Forelimb muscle (tissue), 1 donor: ENCODE results near the gene FOXF2. TPM values are rescaled to one million over a fixed set of nuclear protein-coding genes. Genes with fewer than 3 reads are reported as not detected.

Source experiments
- DNase-seq: peaks from one replicate; pipeline ENCODE4 v3.0.0-alpha.2; 2013; ENCODE audit warnings: low read depth
- polyA plus RNA-seq: library from polyadenylated mRNA; unstranded; fragments of 120-200 nt; gene quantifications from one replicate; pipeline ENCODE4 v1.2.1, GENCODE V29; 2013; ENCODE audit not compliant: insufficient read length

Gene FOXF2
- polyA plus RNA-seq, 1 donor, result 0.92 TPM

- DNase-seq, result no peak
These were observed 11.0 kb upstream of the FOXF2 start for GRCh38 chr6:1378065-1379016.

DNA sequence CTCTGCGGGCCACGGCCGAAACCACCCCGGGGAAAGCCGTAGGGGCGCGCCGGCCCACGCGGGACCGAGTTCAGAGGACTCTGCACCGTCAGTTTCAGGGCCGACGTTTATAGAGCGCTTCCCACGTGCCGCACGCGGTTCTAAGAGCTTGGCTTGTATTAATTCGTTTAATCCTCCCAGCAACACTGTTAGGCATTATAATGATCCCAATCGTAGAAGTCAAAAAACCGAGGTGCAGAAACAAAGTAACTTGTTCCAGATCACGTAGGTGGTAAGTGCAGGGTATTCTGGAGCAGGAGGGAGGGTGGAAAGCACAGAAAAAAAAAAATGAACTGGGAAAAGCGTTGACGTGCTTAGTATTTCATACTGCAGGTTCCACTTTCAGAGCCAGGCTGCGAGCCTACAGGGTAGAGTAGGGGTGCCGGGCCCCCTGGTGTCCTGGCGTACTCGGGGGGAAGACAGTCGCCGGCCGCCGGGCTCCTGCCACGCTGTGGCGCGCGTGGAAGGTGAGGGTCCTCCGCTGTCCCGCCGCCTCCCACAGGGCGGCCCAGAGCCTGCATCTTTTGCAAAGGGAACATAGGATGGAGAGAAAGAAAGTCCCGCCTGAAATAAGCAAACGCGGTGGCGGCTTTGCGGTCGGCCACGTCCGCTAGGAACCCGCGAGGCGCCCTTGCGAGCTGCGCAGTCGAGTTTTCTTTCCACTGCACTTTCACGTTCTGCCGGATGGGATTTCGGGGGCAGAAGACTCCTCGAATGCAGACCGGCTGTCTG is 10.2 kb upstream of the FOXF2 start:
- no peak for DNase-seq

DNA sequence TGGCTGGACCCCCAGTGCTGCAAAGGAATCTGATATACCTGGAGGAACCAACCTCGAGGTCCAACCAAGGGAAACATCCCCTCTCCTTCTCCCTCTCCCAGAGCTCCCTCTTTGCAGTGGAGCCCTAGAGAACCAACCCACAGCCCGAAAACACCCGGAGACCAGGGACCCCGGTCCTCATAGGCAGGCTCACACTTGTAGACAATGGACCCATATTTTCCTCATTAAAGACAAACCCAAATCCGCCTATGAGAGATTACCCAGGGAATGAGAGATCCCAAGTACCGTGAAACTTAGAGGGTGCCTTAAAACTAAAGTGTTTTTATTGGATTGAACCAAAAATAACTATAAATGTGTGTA is 9.6 kb upstream of the FOXF2 start:
- no peak for DNase-seq

- no peak for DNase-seq
These were observed 8.6 kb upstream of the FOXF2 start for GRCh38 chr6:1380625-1381427.

DNA sequence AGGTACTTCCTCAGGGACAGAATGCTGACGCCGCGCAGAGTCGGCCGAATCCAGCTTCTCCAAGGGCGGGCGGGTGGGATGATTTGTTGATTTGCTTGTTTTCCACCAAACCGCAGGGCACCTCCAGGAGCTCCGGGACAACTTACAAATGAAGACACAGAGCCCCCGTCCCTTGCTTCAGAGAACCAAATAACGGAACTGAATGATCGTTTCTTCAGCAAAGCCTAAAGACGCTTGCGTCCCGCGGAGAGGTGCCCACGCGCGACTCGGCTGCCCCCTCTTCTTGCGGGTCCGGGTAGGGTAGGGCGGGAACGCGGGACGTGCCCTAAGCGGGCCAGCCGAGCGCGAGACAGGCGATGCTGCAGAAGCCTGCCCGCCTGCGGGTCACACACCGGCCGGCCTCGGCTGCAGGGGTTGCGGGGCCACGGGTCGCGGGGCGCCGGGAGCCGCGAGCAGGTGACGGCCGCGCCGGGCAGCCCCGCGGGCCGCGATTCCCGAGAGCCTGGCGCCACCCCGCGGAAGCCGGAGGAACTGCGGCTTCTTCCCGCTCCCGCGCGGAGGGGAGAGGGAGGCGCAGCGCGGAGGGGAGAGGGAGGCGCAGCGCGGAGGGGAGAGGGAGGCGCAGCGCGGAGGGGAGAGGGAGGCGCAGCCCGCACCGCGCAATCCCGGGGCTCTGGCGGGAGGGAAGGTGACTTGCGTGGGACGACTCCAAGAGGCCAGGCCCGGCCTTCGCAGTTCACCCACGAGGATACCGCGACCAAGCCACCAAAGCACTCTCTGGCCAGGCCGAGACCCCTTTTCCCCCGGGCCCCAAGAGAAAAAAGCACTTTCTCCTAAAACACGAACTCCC is 7.7 kb upstream of the FOXF2 start:
- DNase-seq, result no peak

DNA sequence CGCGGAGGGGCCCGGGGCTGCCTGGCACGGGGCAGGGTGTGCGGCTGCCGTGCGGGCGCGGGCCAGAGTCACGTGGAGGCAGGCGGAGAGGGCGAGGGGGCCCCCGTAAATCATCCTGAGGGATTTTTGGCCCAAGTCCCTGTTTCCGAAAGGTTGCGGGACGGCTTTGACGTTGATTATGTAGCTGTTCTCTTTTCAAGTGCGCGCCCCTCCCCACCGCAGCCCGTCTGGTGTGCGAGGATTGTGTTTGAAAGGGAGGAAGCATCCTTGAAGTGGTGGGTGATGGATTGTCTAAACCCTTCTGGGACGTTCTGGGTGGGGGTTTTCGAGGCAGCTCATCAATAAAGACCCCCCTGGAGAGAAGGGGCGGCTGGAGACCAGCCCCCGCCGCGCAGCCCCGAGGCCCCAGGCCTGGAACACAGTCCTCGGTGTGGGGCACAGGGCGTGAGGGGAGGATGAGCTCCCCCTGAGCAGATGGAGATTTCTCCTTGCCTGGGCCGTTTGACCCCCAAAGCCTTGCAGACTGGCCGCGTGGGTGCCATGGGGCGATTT is 7.0 kb upstream of the FOXF2 start:
- DNase-seq, result no peak

GRCh38 chr6:1382883-1383728 is 6.3 kb upstream of the FOXF2 start:
- DNase-seq, result no peak

DNA sequence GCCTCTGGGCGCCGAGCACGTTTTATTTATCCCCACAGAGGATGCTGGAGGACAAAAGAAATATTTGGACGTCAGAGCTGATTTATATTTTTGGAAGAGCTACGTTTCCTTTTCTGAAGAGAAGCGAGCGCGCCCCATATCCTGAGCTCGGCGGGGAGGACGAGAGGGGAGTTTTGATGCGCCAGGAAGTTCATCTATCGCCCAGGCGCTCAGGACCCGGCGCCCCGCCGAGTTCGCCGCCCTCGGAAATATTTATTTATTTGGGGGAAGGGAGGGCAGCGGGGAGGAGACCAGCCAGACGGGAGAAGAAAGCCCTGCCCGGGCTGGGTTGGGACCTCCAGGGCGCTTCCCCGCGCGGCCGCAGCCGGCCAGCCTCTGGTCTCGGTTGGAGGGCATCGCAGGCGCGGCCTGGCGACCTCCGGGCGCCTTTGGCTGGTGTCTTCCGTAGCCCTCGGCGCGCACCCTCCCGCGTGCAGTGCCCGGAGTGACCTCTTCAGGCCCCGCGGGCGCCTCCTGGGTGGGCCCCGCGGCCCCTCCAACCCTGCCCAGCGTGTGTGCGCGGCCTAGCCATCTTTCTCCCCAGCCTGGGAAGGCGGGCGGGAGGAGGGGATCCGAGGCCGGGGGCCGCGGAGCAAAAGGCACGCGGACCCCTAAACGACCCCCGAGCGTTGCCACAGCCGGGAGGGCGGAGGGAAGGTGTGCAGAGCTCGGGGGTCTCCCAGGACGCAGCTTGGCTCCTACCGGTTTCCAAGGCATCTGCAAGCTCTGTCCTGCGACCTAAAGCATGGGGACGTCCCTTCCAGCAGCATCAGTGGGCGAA is 5.4 kb upstream of the FOXF2 start:
- no peak for DNase-seq

DNA sequence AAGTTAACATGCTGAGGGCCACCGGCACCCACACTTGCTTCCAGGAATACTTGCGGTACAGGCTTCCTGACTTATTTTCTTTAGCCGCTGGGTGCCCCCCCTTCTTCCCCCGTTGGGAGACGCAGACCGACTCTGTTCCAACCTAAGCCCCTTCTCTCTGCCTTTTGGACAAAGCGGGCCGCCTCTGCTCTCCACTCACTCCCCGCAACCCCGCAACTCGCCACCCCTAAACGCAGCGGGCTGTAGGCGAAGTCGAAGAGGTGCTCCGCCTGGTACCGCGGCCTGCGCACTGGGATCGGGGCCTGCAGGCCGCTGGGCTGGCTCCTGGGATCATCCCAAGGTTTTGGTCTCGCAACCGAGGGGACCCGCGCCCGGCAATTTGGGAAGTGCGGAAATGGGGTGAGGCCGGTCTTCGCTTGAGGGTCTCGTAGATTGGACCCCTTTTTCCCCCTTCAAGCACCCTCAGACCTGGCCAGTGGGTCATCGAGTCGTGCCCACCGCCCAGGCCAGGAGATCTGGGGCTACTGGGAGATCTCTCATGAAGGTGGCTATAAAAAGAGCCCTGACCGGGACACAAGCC is 4.7 kb upstream of the FOXF2 start:
- no peak for DNase-seq

GRCh38 chr6:1385129-1386037 is 4.0 kb upstream of the FOXF2 start:
- no peak for DNase-seq

DNA sequence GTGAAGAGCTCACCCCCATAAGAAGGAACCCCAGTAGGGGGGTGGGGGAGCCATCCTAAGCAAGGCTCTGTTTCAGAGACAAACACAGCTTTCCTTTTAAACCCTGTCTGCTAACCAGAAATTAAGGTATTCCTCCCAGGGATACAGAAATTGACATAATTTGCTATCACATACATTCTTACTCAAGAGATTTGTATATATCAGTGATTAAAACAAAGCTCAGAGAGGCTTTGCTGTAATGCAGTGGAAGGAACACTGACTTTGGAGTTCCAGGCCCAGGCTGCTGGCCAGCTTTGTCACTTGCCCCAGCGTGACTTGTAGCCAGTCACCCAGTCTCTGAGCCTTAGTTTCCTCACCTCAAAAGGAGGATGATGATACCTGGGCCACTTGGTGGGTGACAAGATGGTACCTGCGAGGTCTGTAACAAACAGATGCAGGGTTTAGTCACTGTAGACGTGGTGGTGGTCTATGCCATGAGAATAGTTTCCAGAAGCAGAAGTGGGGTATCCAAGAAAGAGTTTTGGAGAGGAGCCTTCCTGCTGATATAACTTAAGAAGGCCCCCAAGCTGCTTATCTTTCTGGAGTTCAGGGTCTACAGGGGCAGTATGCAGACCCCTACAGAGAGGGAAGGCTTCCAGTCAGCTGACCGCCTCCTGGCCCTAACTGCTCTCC is 3.2 kb upstream of the FOXF2 start:
- DNase-seq, result no peak

- DNase-seq, result no peak
These were observed 1.9 kb upstream of the FOXF2 start for GRCh38 chr6:1387538-1387875.

GRCh38 chr6:1387876-1388629 is 1.3 kb upstream of the FOXF2 start:
- no peak for DNase-seq

DNA sequence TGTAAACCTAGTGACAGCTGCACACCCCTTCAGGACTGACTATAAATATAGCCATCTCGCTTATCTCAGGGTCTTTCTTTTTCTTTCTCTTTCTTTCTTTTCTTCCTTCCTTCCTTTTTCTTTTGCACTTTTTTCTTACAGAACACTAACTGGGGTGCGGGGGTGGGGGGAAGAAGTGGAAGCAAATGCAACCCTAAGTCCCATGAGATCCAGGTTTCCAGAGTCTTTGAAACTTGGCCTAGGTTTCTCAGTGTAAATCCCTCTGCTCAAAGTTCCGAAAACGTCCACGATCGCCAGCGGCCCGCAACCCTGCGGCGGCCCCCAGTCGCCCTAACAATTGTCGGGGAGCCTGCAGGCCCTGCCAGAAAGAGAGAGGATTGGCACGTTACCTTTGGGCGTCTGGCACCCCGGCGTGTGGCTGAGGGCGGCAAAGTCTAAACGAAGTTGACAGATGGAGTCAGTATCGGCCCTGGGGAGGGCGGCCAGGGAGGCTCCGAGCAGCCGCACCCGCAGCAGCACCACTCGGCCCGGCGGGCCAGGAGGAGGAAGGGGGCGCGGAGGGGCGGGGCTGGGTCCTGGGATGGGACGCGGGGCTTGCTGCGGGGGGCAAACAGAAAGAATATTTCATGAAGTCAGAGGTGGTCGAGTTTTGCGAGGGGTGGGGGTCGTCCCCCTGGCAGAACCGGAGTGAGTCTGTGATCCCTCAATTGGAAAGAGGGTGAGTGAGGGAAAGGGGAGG is 577 bp upstream of the FOXF2 start:
- no peak for DNase-seq

DNA sequence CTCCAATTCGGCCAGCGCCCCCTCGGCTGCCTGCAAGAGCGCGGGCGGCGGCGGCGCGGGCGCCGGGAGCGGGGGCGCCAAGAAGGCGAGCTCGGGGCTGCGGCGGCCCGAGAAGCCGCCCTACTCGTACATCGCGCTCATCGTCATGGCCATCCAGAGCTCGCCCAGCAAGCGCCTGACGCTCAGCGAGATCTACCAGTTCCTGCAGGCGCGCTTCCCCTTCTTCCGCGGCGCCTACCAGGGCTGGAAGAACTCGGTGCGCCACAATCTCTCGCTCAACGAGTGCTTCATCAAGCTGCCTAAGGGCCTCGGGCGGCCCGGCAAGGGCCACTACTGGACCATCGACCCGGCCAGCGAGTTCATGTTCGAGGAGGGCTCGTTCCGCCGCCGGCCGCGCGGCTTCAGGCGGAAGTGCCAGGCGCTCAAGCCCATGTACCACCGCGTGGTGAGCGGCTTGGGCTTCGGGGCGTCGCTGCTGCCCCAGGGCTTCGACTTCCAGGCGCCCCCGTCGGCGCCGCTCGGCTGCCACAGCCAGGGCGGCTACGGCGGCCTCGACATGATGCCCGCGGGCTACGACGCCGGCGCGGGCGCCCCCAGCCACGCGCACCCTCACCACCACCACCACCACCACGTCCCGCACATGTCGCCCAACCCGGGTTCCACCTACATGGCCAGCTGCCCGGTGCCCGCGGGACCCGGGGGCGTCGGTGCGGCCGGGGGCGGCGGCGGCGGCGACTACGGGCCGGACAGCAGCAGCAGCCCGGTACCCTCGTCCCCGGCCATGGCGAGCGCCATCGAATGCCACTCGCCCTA is 963 bp downstream of the FOXF2 start:
- no peak for DNase-seq
